SU-DHL-6 (cell line): ENCODE measurements around the gene PCED1A.

Source experiments
- EZH2phosphoT487 ChIP-seq: fragments of 200-600 bp; sonication (generic), shearing (Covaris generic); conservative IDR thresholded peaks from 2 replicates; pipeline ENCODE4 v1.6.1; 2018; ENCODE audit warnings: mild to moderate bottlenecking, antibody characterized with exemption, low read length, moderate library complexity, mixed read lengths
- TF ChIP-seq, protein P1 (sequence below): fragments of 200-600 bp; sonication (generic); IDR thresholded peaks from one replicate; pipeline ENCODE4 v1.5.1; 2017; ENCODE audit warnings: antibody characterized with exemption, mild to moderate bottlenecking, low read length, moderate library complexity; ENCODE audit not compliant: insufficient read depth, poor library complexity, severe bottlenecking

DNA sequence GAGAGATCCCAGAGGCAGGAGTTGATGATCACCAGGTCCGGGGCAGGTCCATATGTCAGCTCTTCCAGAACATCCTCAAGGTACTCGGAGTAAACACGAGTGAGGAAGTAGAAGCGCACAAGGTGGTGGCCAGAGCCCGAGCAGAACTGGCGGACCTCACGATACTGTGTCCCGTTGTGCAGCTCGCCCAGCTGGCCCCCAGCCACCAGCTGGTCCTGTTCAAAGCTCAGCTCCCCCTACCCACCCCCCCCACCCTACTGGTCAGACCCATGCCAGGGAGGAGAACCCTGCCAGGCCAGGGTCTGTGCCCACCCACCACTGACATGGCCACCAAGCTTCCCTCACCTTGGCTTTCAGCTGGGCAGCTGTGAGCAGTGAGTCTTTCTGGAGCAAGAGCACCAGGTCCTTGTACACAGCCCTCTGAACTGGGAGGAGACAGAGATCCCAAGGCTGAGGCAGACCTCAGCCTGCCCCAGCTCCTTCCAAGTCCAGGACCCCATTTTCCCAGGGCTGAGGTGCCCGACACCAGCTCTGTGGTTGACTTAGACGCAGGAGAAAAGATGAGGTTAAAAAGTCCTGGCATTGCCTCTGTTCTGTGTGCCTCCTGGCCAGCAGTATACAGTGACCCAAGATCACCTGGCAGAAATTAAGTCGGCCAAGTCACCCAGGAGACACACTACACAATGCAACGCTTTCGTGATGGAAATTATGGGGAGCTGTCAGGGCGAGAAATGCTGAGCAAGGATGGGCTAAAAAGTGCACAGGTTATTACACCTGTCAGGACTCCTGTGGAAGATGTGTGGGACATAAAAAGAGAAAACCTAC, 1.4 kb downstream of the PCED1A start:
- TF ChIP-seq, protein P1, sequence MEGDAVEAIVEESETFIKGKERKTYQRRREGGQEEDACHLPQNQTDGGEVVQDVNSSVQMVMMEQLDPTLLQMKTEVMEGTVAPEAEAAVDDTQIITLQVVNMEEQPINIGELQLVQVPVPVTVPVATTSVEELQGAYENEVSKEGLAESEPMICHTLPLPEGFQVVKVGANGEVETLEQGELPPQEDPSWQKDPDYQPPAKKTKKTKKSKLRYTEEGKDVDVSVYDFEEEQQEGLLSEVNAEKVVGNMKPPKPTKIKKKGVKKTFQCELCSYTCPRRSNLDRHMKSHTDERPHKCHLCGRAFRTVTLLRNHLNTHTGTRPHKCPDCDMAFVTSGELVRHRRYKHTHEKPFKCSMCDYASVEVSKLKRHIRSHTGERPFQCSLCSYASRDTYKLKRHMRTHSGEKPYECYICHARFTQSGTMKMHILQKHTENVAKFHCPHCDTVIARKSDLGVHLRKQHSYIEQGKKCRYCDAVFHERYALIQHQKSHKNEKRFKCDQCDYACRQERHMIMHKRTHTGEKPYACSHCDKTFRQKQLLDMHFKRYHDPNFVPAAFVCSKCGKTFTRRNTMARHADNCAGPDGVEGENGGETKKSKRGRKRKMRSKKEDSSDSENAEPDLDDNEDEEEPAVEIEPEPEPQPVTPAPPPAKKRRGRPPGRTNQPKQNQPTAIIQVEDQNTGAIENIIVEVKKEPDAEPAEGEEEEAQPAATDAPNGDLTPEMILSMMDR, result no peak
- TF ChIP-seq EZH2phosphoT487, result no peak
